ENCODE results near the gene CCDC51. TPM values are rescaled to one million over a fixed set of nuclear protein-coding genes. Genes with fewer than 3 reads are reported as not detected.

The CCDC51 gene
- total and polyA plus RNA-seq, 2 of the 13 experiments (the other 11 are each of a cell fraction or from before 2014, with no cell fraction given), result 18.1 to 29.4 TPM

- TF ChIP-seq MLXIP (CRISPR knock-in tag; IDR thresholded peaks at IDR 0.05; ENCODE audit: borderline replicate concordance) (no peak), PAXIP1 (CRISPR knock-in tag; conservative IDR thresholded peaks at IDR 0.05) (peak; percentile 43; the same call in 1 of the 2 replicates), BRF2 (CRISPR knock-in tag; IDR thresholded peaks at IDR 0.05) (peak; percentile 76; the same call in 1 of the 2 replicates), AGO2 (optimal IDR thresholded peaks at IDR 0.05; ENCODE audit: low read depth, low read length) (no peak), ZNF326 (CRISPR knock-in tag; IDR thresholded peaks at IDR 0.05; ENCODE audit: borderline replicate concordance) (no peak), ATAD3A (CRISPR knock-in tag; IDR thresholded peaks at IDR 0.05) (no peak), ZNF773 (CRISPR knock-in tag; IDR thresholded peaks at IDR 0.05; ENCODE audit: borderline replicate concordance) (peak; percentile 63; the same call in 1 of the 2 replicates), ZNF512 (CRISPR knock-in tag; IDR thresholded peaks at IDR 0.05) (no peak), NAIF1 (CRISPR knock-in tag; IDR thresholded peaks at IDR 0.05; ENCODE audit: borderline replicate concordance) (peak; percentile 52; the same call in 1 of the 2 replicates), NR1H2 (CRISPR knock-in tag; IDR thresholded peaks at IDR 0.05; ENCODE audit: borderline replicate concordance, low read depth) (no peak), EZH2 (conservative IDR thresholded peaks at IDR 0.05; ENCODE audit: low read depth, low read length) (no peak), ZBTB3 (CRISPR knock-in tag; IDR thresholded peaks at IDR 0.05; ENCODE audit: borderline replicate concordance, low read depth) (no peak; the same call in 1 of the 2 replicates), TGIF2 (CRISPR knock-in tag; IDR thresholded peaks at IDR 0.05) (peak; percentile 84), ZNF614 (CRISPR knock-in tag; IDR thresholded peaks at IDR 0.05; ENCODE audit: borderline replicate concordance) (peak; percentile 34; the same call in 1 of the 2 replicates), ZNF652 (CRISPR knock-in tag; IDR thresholded peaks at IDR 0.05; ENCODE audit: borderline replicate concordance, low read depth) (no peak), MXD4 (CRISPR knock-in tag; IDR thresholded peaks at IDR 0.05) (peak; percentile 70), MBNL3 (CRISPR knock-in tag; conservative IDR thresholded peaks at IDR 0.05) (no peak), ZBTB14 (CRISPR knock-in tag; IDR thresholded peaks at IDR 0.05) (no peak)
These were observed at the start of gene CCDC51, which contains the start of gene TMA7 (continued) for GRCh38 chr3:48439820-48440589.

Measured in HepG2 (cell line).